ENCODE measurements around the gene PLA2G7.

Gene PLA2G7

GRCh38 chr6:46688117-46688965, 46.8 kb downstream of the PLA2G7 start:
- ATAC-seq: no peak
- no peak for DNase-seq

GRCh38 chr6:46687619-46688097, 47.5 kb downstream of the PLA2G7 start, which contains the start of gene TDRD6:
TSS of gene TDRD6 (plus strand) at chr6:46687885. CDS start at chr6:46688129, 244 bp downstream.
- DNase-seq (no peak), ATAC-seq (no peak)

GRCh38 chr6:46684771-46685170, 50.4 kb downstream of the PLA2G7 start:
- ATAC-seq (no peak), DNase-seq (no peak)

- no peak for DNase-seq
- no peak for ATAC-seq
Observed at GRCh38 chr6:46677314-46677654, 57.9 kb downstream of the PLA2G7 start.

GRCh38 chr6:46676604-46677313, 58.4 kb downstream of the PLA2G7 start:
- DNase-seq (no peak), ATAC-seq (no peak)

GRCh38 chr6:46674410-46674809, 60.8 kb downstream of the PLA2G7 start:
- DNase-seq (no peak), ATAC-seq (no peak)

GRCh38 chr6:46667377-46667776, 67.8 kb downstream of the PLA2G7 start:
- DNase-seq: no peak
- no peak for ATAC-seq

- no peak for ATAC-seq
- no peak for DNase-seq
Observed at GRCh38 chr6:46661483-46661882, 73.7 kb downstream of the PLA2G7 start.

- DNase-seq (no peak), ATAC-seq (no peak)
Observed at GRCh38 chr6:46657642-46658041, 77.5 kb downstream of the PLA2G7 start.

GRCh38 chr6:46655803-46656202, 79.4 kb downstream of the PLA2G7 start:
- no peak for DNase-seq
- ATAC-seq: no peak
